Measurements from ENCODE around the gene NOXA1.

DNA sequence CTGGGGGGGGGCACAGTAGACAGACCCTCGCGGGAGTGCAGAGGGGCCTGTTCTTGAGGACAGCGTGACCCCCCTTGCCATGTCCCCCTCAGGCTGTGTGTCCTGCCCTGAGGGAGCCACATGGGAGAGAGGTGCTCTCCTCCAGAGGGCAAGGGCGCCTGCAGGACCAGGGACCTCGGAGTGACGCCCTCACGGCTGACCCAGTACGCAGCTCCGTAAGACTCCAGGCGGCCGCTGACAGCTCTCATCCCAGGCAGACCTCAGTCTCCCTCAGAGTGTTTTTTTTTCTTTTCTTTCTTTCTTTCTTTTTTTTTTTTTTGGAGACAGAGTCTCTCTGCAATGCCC lies 27.6 kb upstream of the NOXA1 start:
- TF ChIP-seq, protein P1, sequence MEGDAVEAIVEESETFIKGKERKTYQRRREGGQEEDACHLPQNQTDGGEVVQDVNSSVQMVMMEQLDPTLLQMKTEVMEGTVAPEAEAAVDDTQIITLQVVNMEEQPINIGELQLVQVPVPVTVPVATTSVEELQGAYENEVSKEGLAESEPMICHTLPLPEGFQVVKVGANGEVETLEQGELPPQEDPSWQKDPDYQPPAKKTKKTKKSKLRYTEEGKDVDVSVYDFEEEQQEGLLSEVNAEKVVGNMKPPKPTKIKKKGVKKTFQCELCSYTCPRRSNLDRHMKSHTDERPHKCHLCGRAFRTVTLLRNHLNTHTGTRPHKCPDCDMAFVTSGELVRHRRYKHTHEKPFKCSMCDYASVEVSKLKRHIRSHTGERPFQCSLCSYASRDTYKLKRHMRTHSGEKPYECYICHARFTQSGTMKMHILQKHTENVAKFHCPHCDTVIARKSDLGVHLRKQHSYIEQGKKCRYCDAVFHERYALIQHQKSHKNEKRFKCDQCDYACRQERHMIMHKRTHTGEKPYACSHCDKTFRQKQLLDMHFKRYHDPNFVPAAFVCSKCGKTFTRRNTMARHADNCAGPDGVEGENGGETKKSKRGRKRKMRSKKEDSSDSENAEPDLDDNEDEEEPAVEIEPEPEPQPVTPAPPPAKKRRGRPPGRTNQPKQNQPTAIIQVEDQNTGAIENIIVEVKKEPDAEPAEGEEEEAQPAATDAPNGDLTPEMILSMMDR (IDR thresholded peaks at IDR 0.05), result no peak
- no peak for TF ChIP-seq POLR2A (IDR thresholded peaks at IDR 0.05)
